Measurements from ENCODE around the gene PRAMEF14. TPM values are rescaled to one million over a fixed set of nuclear protein-coding genes. Genes with fewer than 3 reads are reported as not detected.
"Not testable (repeated sequence)": the region's sequence is repeated elsewhere in the genome, so short reads cannot be mapped to it uniquely, and the experiment has no call there.

PRAMEF14 gene, protein sequence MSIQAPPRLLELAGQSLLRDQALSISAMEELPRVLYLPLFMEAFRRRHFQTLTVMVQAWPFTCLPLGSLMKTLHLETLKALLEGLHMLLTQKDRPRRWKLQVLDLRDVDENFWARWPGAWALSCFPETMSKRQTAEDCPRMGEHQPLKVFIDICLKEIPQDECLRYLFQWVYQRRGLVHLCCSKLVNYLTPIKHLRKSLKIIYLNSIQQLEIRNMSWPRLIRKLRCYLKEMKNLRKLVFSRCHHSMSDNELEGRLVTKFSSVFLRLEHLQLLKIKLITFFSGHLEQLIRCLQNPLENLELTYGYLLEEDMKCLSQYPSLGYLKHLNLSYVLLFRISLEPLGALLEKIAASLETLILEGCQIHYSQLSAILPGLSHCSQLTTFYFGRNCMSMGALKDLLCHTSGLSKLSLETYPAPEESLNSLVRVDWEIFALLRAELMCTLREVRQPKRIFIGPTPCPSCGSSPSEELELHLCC
- total RNA-seq (not detected), total RNA-seq (0 reads per million in 29 experiments)
- not detected for total RNA-seq (2013)

DNA sequence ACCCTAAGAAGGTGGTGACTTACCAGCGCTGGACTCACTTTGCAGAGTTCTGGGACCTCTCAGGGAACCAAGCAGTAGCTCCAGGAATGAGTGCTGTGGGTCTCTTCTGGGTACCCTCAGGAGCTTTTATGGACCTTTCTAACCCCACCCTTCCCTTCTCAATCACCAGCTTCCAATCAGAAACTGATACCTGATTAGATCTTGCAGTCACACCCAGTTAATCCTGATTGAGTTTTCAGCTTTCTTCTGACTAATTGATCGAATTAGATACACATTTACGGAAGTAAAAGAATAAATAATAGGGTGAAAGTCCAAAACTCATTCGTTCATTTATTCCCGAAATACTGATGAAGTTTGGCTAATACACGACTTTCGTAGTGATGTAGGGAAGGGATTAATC lies at the start of gene PRAMEF14:
Gene PRAMEF14 (minus strand): TSS at position 101 of the 400 bp plus-strand sequence. CDS start 1,820 bp downstream, outside the sequence.
- H3K36me3 ChIP-seq (ENCODE audit: control insufficient read depth in 2 of 2, extremely low read depth in 1 of 2, insufficient read depth in 1 of 2, low read length in 1 of 2); H3K4me1 ChIP-seq (ENCODE audit: control insufficient read depth in 1 of 2, extremely low read depth in 1 of 2, insufficient read depth in 2 of 2, low read length in 2 of 2); H3K4me3 Mint-ChIP-seq; H3K36me3 Mint-ChIP-seq; CTCF ChIA-PET; DNase-seq; H3K9me3 Mint-ChIP-seq; H3K4me1 Mint-ChIP-seq; ATAC-seq (replicated peaks in 1 of 4); H3K27ac ChIP-seq (ENCODE audit: low read length); H3K9me3 ChIP-seq; H3K27me3 Mint-ChIP-seq; POLR2A ChIA-PET; H3K27ac Mint-ChIP-seq; H3K4me3 ChIP-seq (ENCODE audit: control insufficient read depth in 1 of 2, extremely low read depth in 1 of 2, low read length in 1 of 2); H3K27me3 ChIP-seq (replicated peaks in 1 of 2; ENCODE audit: control insufficient read depth in 2 of 2, extremely low read depth in 1 of 2, insufficient read depth in 2 of 2, low read length in 1 of 2): not testable (repeated sequence)
- WGBS (ENCODE audit: insufficient coverage): no CpG with 5 or more reads among the region's 7 CpGs

DNA sequence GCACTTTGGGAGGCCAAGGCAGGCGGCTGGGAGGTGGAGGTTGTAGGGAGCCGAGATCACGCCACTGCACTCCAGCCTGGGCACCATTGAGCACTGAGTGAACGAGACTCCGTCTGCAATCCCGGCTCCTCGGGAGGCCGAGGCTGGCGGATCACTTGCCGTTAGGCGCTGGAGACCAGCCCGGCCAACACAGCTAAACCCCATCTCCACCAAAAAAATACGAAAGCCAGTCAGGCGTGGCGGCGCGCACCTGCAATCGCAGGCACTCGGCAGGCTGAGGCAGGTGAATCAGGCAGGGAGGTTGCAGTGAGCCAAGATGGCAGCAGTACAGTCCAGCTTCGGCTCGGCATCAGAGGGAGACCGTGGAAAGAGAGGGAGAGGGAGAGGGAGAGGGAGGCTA lies 48.4 kb upstream of the PRAMEF14 start:
- DNase-seq: not testable (repeated sequence)
- 91% methylated on average over 11 of the region's 22 CpGs for WGBS (ENCODE audit: insufficient coverage)

GRCh38 chr1:13394761-13395160 lies 47.8 kb upstream of the PRAMEF14 start:
- ATAC-seq (replicated peaks in 1 of 4); H3K27me3 Mint-ChIP-seq; H3K36me3 Mint-ChIP-seq; H3K27ac Mint-ChIP-seq; H3K9me3 ChIP-seq; H3K4me1 Mint-ChIP-seq; H3K4me1 ChIP-seq (ENCODE audit: control insufficient read depth in 1 of 2, extremely low read depth in 1 of 2, insufficient read depth in 2 of 2, low read length in 2 of 2); H3K27ac ChIP-seq (ENCODE audit: low read length); CTCF ChIA-PET; H3K4me3 ChIP-seq (ENCODE audit: control insufficient read depth in 1 of 2, extremely low read depth in 1 of 2, low read length in 1 of 2); H3K4me3 Mint-ChIP-seq; H3K9me3 Mint-ChIP-seq; POLR2A ChIA-PET; H3K27me3 ChIP-seq (replicated peaks in 1 of 2; ENCODE audit: control insufficient read depth in 2 of 2, extremely low read depth in 1 of 2, insufficient read depth in 2 of 2, low read length in 1 of 2); DNase-seq; H3K36me3 ChIP-seq (ENCODE audit: control insufficient read depth in 2 of 2, extremely low read depth in 1 of 2, insufficient read depth in 1 of 2, low read length in 1 of 2): not testable (repeated sequence)
- 95% methylated on average over 7 of the region's 32 CpGs for WGBS (ENCODE audit: insufficient coverage)

More for the DNA sequence above, 48.4 kb upstream of the PRAMEF14 start:
- POLR2A ChIA-PET; CTCF ChIA-PET; H3K4me3 ChIP-seq (ENCODE audit: control insufficient read depth in 1 of 2, extremely low read depth in 1 of 2, low read length in 1 of 2); H3K9me3 ChIP-seq; H3K9me3 Mint-ChIP-seq; H3K27me3 ChIP-seq (replicated peaks in 1 of 2; ENCODE audit: control insufficient read depth in 2 of 2, extremely low read depth in 1 of 2, insufficient read depth in 2 of 2, low read length in 1 of 2); H3K36me3 ChIP-seq (ENCODE audit: control insufficient read depth in 2 of 2, extremely low read depth in 1 of 2, insufficient read depth in 1 of 2, low read length in 1 of 2); ATAC-seq (replicated peaks in 1 of 4); H3K4me1 ChIP-seq (ENCODE audit: control insufficient read depth in 1 of 2, extremely low read depth in 1 of 2, insufficient read depth in 2 of 2, low read length in 2 of 2); H3K27me3 Mint-ChIP-seq; H3K27ac ChIP-seq (ENCODE audit: low read length); H3K4me1 Mint-ChIP-seq; H3K4me3 Mint-ChIP-seq; H3K36me3 Mint-ChIP-seq; H3K27ac Mint-ChIP-seq: not testable (repeated sequence)

GRCh38 chr1:13393004-13393403 lies 46.1 kb upstream of the PRAMEF14 start:
- CTCF ChIA-PET; H3K4me3 Mint-ChIP-seq; POLR2A ChIA-PET; H3K36me3 ChIP-seq (ENCODE audit: control insufficient read depth in 2 of 2, extremely low read depth in 1 of 2, insufficient read depth in 1 of 2, low read length in 1 of 2); H3K9me3 Mint-ChIP-seq; H3K27me3 ChIP-seq (replicated peaks in 1 of 2; ENCODE audit: control insufficient read depth in 2 of 2, extremely low read depth in 1 of 2, insufficient read depth in 2 of 2, low read length in 1 of 2); ATAC-seq (replicated peaks in 1 of 4); H3K27ac ChIP-seq (ENCODE audit: low read length); H3K9me3 ChIP-seq; H3K27ac Mint-ChIP-seq; H3K4me1 ChIP-seq (ENCODE audit: control insufficient read depth in 1 of 2, extremely low read depth in 1 of 2, insufficient read depth in 2 of 2, low read length in 2 of 2); DNase-seq; H3K4me1 Mint-ChIP-seq; H3K27me3 Mint-ChIP-seq; H3K4me3 ChIP-seq (ENCODE audit: control insufficient read depth in 1 of 2, extremely low read depth in 1 of 2, low read length in 1 of 2); H3K36me3 Mint-ChIP-seq: not testable (repeated sequence)
- WGBS (ENCODE audit: insufficient coverage): 70% methylated on average over 5 of the region's 7 CpGs

- H3K27me3 ChIP-seq (replicated peaks in 1 of 2; ENCODE audit: control insufficient read depth in 2 of 2, extremely low read depth in 1 of 2, insufficient read depth in 2 of 2, low read length in 1 of 2); POLR2A ChIA-PET; H3K4me1 ChIP-seq (ENCODE audit: control insufficient read depth in 1 of 2, extremely low read depth in 1 of 2, insufficient read depth in 2 of 2, low read length in 2 of 2); H3K4me1 Mint-ChIP-seq; H3K4me3 Mint-ChIP-seq; H3K9me3 Mint-ChIP-seq; H3K27ac ChIP-seq (ENCODE audit: low read length); H3K36me3 ChIP-seq (ENCODE audit: control insufficient read depth in 2 of 2, extremely low read depth in 1 of 2, insufficient read depth in 1 of 2, low read length in 1 of 2); H3K9me3 ChIP-seq; H3K27ac Mint-ChIP-seq; H3K4me3 ChIP-seq (ENCODE audit: control insufficient read depth in 1 of 2, extremely low read depth in 1 of 2, low read length in 1 of 2); H3K36me3 Mint-ChIP-seq; CTCF ChIA-PET; ATAC-seq (replicated peaks in 1 of 4); H3K27me3 Mint-ChIP-seq; DNase-seq: not testable (repeated sequence)
Measured at GRCh38 chr1:13389332-13389731, 42.4 kb upstream of the PRAMEF14 start, which contains the start of gene PRAMEF17. PRAMEF17 (plus strand) TSS chr1:13389632; CDS start chr1:13389658, 26 bp downstream.

DNA sequence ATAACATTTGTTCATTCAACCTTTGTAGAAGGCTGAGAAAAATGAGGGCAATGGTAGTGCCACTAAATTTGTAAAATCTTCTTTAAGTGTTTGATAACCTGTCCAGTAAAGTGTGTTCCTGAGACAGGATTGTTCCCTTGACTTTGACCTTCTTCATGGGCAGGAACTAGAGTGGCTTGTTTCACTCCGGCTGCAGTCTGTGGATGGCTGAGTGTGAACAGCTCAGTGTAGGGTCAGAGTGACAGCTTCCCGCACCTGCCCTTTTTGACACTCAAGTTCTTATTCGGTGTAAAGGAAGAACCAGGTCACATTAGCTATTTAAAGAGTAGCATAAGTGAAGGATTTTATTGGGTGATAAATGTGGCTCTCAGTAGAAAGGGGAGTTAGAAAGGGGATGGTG lies 33.4 kb upstream of the PRAMEF14 start:
- WGBS (ENCODE audit: insufficient coverage): no CpG with 5 or more reads among the region's 3 CpGs
- H3K27ac Mint-ChIP-seq; H3K27me3 Mint-ChIP-seq; DNase-seq; H3K27me3 ChIP-seq (replicated peaks in 1 of 2; ENCODE audit: control insufficient read depth in 2 of 2, extremely low read depth in 1 of 2, insufficient read depth in 2 of 2, low read length in 1 of 2); H3K36me3 ChIP-seq (ENCODE audit: control insufficient read depth in 2 of 2, extremely low read depth in 1 of 2, insufficient read depth in 1 of 2, low read length in 1 of 2); H3K4me1 Mint-ChIP-seq; H3K4me3 Mint-ChIP-seq; H3K9me3 Mint-ChIP-seq; ATAC-seq (replicated peaks in 1 of 4); H3K27ac ChIP-seq (ENCODE audit: low read length); POLR2A ChIA-PET; H3K4me3 ChIP-seq (ENCODE audit: control insufficient read depth in 1 of 2, extremely low read depth in 1 of 2, low read length in 1 of 2); H3K36me3 Mint-ChIP-seq; H3K9me3 ChIP-seq; H3K4me1 ChIP-seq (ENCODE audit: control insufficient read depth in 1 of 2, extremely low read depth in 1 of 2, insufficient read depth in 2 of 2, low read length in 2 of 2); CTCF ChIA-PET: not testable (repeated sequence)

DNA sequence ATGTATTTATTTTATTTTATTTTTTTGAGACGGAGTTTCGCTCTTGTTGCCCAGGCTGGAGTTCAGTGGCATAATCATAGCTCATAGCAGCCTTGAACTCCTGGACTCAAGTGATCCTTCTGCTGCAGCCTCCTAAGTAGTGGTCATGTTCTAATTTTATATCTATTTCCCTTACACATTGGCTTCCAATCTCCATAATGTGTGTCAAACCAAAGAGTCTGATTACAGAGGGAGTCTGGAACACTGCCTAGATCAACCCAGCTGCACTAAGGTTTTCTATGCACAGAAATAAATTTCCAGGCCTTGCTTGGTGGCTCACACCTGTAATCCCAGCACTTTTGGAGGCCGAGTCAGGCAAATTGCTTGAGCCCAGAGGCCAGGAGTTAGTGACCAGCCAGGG lies 32.0 kb upstream of the PRAMEF14 start:
- CTCF ChIA-PET; H3K4me1 Mint-ChIP-seq; H3K4me3 Mint-ChIP-seq; H3K36me3 Mint-ChIP-seq; POLR2A ChIA-PET; H3K27me3 Mint-ChIP-seq; ATAC-seq (replicated peaks in 1 of 4); H3K4me3 ChIP-seq (ENCODE audit: control insufficient read depth in 1 of 2, extremely low read depth in 1 of 2, low read length in 1 of 2); H3K27ac Mint-ChIP-seq; DNase-seq; H3K27ac ChIP-seq (ENCODE audit: low read length); H3K4me1 ChIP-seq (ENCODE audit: control insufficient read depth in 1 of 2, extremely low read depth in 1 of 2, insufficient read depth in 2 of 2, low read length in 2 of 2); H3K27me3 ChIP-seq (replicated peaks in 1 of 2; ENCODE audit: control insufficient read depth in 2 of 2, extremely low read depth in 1 of 2, insufficient read depth in 2 of 2, low read length in 1 of 2); H3K36me3 ChIP-seq (ENCODE audit: control insufficient read depth in 2 of 2, extremely low read depth in 1 of 2, insufficient read depth in 1 of 2, low read length in 1 of 2); H3K9me3 ChIP-seq; H3K9me3 Mint-ChIP-seq: not testable (repeated sequence)
- no CpG with 5 or more reads among the region's 3 CpGs for WGBS (ENCODE audit: insufficient coverage)

All from T-cell (primary cell).